ENCODE measurements around the gene BRINP2.
"Not testable (repeated sequence)": the region's sequence is repeated elsewhere in the genome, so short reads cannot be mapped to it uniquely, and the experiment has no call there.

Gene BRINP2

DNA sequence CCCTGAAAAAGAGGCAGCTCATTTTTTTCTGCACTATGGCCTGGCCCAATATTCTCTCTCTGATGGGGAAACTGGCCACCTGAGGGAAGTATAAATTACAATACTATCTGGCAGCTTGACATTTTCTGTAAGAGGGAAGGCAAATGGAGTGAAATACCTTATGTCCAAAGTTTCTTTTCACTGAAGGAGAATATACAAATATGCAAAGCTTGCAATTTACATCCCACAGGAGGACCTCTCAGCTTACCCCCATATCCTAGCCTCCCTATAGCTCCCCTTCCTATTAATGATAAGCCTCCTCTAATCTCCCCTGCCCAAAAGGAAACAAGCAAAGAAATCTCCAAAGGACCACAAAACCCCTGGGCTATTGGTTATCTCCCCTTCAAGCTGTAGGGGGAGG is 150.7 kb downstream of the BRINP2 start:
- not testable (repeated sequence) for DNase-seq (ENCODE audit: low read depth)

DNA sequence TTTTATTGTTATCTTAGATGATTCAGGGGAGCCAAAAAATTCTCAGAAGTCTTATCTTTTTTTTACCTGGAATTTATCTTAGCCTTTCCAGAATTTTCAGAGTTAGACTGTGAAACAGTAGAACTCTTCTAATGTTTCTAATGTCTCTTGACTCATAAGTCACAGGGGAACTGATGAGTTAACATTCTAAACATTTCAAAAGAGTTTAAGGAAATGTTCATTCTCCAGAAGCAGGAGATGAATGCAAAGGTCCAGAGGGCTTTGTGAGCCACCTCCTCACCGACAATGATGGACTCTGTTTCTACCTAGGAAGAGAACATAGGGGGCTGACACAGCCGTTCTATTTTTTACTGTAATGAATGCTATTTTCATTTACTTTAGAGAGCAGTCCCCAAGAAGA is 157.5 kb downstream of the BRINP2 start:
- DNase-seq (ENCODE audit: low read depth) = no peak

DNA sequence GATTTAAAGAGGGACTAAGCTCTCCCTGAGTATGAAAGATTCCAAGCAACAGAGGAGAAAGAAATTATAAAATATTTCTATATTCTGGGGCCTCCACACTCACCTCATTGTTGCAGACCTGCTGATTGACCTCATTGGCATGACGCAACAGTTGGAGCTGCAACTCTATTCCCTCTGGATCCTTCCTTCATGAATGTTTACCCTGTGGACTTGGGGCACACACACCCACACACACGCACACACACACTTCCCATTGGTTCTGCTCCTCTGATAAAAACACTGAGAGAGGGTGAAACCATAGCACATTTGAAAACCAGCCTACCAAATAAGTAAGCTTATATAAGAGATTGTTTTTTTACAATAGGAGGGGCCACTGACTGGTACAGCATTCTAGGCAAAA is 159.1 kb downstream of the BRINP2 start:
- DNase-seq (ENCODE audit: low read depth) = no peak
